H9 (cell line): Measurements from ENCODE around the gene AIPL1. TPM values are rescaled to one million over a fixed set of nuclear protein-coding genes. Genes with fewer than 3 reads are reported as not detected.
A peak's percentile ranks its signal among the peaks of the same experiment; 100 is the strongest.

Source experiments
- DNase-seq: peaks from one replicate; pipeline ENCODE4 v3.0.0-alpha.2; 2017
- H2AFZ ChIP-seq: one replicate; pipeline ENCODE4 v1.6.1; 2013; ENCODE audit warnings: mild to moderate bottlenecking, low read length, control low read depth, moderate library complexity
- H2AK5ac ChIP-seq: 2 replicates; pipeline ENCODE4 v1.6.1; 2013; ENCODE audit warnings: low read length, control low read depth, mixed read lengths; ENCODE audit not compliant: insufficient read length
- H2BK120ac ChIP-seq: one replicate; pipeline ENCODE4 v1.6.1; 2013; ENCODE audit warnings: low read depth, mild to moderate bottlenecking, low read length, control low read depth, inconsistent platforms; ENCODE audit not compliant: poor library complexity, severe bottlenecking
- H2BK12ac ChIP-seq: 2 replicates; pipeline ENCODE4 v1.6.1; 2013; ENCODE audit warnings: low read length, control low read depth, mixed read lengths, low read depth; ENCODE audit not compliant: insufficient read length
- H2BK15ac ChIP-seq: 2 replicates; pipeline ENCODE4 v1.6.1; 2013; ENCODE audit warnings: low read depth, low read length, control low read depth
- H2BK20ac ChIP-seq: one replicate; pipeline ENCODE4 v1.6.1; 2013; ENCODE audit warnings: low read depth, mild to moderate bottlenecking, low read length, control low read depth, inconsistent platforms; ENCODE audit not compliant: poor library complexity, severe bottlenecking
- H2BK5ac ChIP-seq: 2 replicates; pipeline ENCODE4 v1.6.1; 2013; ENCODE audit warnings: low read length, control low read depth, mixed read lengths; ENCODE audit not compliant: insufficient read length
- H3K14ac ChIP-seq: 2 replicates; pipeline ENCODE4 v1.6.1; 2013; ENCODE audit warnings: low read length, control low read depth; ENCODE audit not compliant: insufficient read depth
- H3K18ac ChIP-seq: 2 replicates; pipeline ENCODE4 v1.6.1; 2013; ENCODE audit warnings: low read depth, mild to moderate bottlenecking, mixed read lengths, low read length, control low read depth; ENCODE audit not compliant: insufficient read length
- H3K23ac ChIP-seq: 2 replicates; pipeline ENCODE4 v1.6.1; 2013; ENCODE audit warnings: low read length, control low read depth, mixed read lengths, low read depth; ENCODE audit not compliant: insufficient read length
- H3K23me2 ChIP-seq: 2 replicates; pipeline ENCODE4 v1.6.1; 2013; ENCODE audit warnings: low read depth, mild to moderate bottlenecking, mixed read lengths, low read length, control low read depth; ENCODE audit not compliant: insufficient read length, poor library complexity, severe bottlenecking
- H3K27ac ChIP-seq: 2 replicates; pipeline ENCODE4 v1.5.1; 2013; ENCODE audit warnings: low read length, control low read depth, mixed read lengths, low read depth; ENCODE audit not compliant: insufficient read length
- H3K27me3 ChIP-seq: 2 replicates; pipeline ENCODE4 v1.6.1; 2013; ENCODE audit warnings: low read length, control low read depth, inconsistent platforms; ENCODE audit not compliant: insufficient read depth
- H3K4ac ChIP-seq: 2 replicates; pipeline ENCODE4 v1.6.1; 2013; ENCODE audit warnings: low read depth, mild to moderate bottlenecking, control low read depth, inconsistent platforms, low read length, moderate library complexity
- H3K4me1 ChIP-seq: 2 replicates; pipeline ENCODE4 v1.6.1; 2013; ENCODE audit warnings: low read length, control low read depth, inconsistent platforms; ENCODE audit not compliant: insufficient read depth
- H3K4me2 ChIP-seq: 2 replicates; pipeline ENCODE4 v1.6.1; 2013; ENCODE audit warnings: low read length, control low read depth, mixed read lengths; ENCODE audit not compliant: insufficient read length, insufficient read depth
- H3K56ac ChIP-seq: 2 replicates; pipeline ENCODE4 v1.6.1; 2013; ENCODE audit warnings: low read depth, mild to moderate bottlenecking, mixed read lengths, low read length, control low read depth; ENCODE audit not compliant: insufficient read length
- H3K79me1 ChIP-seq: 2 replicates; pipeline ENCODE4 v1.6.1; 2013; ENCODE audit warnings: low read depth, mild to moderate bottlenecking, moderate library complexity, low read length, control low read depth, inconsistent platforms; ENCODE audit not compliant: insufficient read depth, poor library complexity, severe bottlenecking
- H3K79me2 ChIP-seq: 2 replicates; pipeline ENCODE4 v1.6.1; 2013; ENCODE audit warnings: low read length, control low read depth, inconsistent platforms; ENCODE audit not compliant: insufficient read depth
- H3K9ac ChIP-seq: 2 replicates; pipeline ENCODE4 v1.6.1; 2013; ENCODE audit warnings: low read length, control low read depth, mixed read lengths; ENCODE audit not compliant: insufficient read length; ENCODE audit errors: extremely low read depth
- H3K9me3 ChIP-seq: one replicate; pipeline ENCODE4 v1.6.1; 2013; ENCODE audit warnings: low read depth, low read length, inconsistent platforms; ENCODE audit not compliant: control insufficient read depth
- H3T11ph ChIP-seq: one replicate; pipeline ENCODE4 v1.6.1; 2013; ENCODE audit warnings: mild to moderate bottlenecking, low read length, control low read depth, inconsistent platforms
- H4K20me1 ChIP-seq: one replicate; pipeline ENCODE4 v1.6.1; 2013; ENCODE audit not compliant: control insufficient read depth, insufficient read length, insufficient read depth
- H4K5ac ChIP-seq: 2 replicates; pipeline ENCODE4 v1.6.1; 2013; ENCODE audit warnings: low read depth, mild to moderate bottlenecking, mixed read lengths, low read length, control low read depth; ENCODE audit not compliant: insufficient read length
- H4K8ac ChIP-seq: replicated peaks from 2 replicates; pipeline ENCODE4 v1.6.1; 2013; ENCODE audit warnings: low read length, control low read depth, mixed read lengths, low read depth; ENCODE audit not compliant: insufficient read length
- H4K91ac ChIP-seq: 2 replicates; pipeline ENCODE4 v1.6.1; 2013; ENCODE audit warnings: low read depth, mild to moderate bottlenecking, moderate library complexity, mixed read lengths, low read length, control low read depth; ENCODE audit not compliant: insufficient read length
- H3K27ac Mint-ChIP-seq, 3 experiments: 2 replicates in 2 of 3; 3 replicates in 1 of 3; pipeline ENCODE4 v1.8.0; 2020 to 2021; ENCODE audit warnings: mixed read lengths in 3 of 3, mild to moderate bottlenecking in 1 of 3, moderate library complexity in 1 of 3
- H3K27me3 Mint-ChIP-seq: 2 replicates; pipeline ENCODE4 v1.8.0; 2021; ENCODE audit warnings: low read depth, mild to moderate bottlenecking, moderate library complexity, mixed read lengths
- H3K36me3 Mint-ChIP-seq, 3 experiments: 2 replicates in 2 of 3; 3 replicates in 1 of 3; pipeline ENCODE4 v1.8.0; 2020 to 2021; ENCODE audit warnings: low read depth in 3 of 3, mixed read lengths in 3 of 3; ENCODE audit not compliant: insufficient read depth in 1 of 3
- H3K4me1 Mint-ChIP-seq, 2 experiments: 2 replicates each; pipeline ENCODE4 v1.8.0; 2020; ENCODE audit warnings: mixed read lengths in 2 of 2
- H3K4me3 Mint-ChIP-seq, 2 experiments: 2 replicates in 1 of 2; 3 replicates in 1 of 2; pipeline ENCODE4 v1.8.0; 2020 to 2021; ENCODE audit warnings: mild to moderate bottlenecking in 2 of 2, mixed read lengths in 2 of 2, moderate library complexity in 1 of 2
- H3K9me3 Mint-ChIP-seq, 2 experiments: 2 replicates in 1 of 2; 3 replicates in 1 of 2; pipeline ENCODE4 v1.8.0; 2020; ENCODE audit warnings: mild to moderate bottlenecking in 2 of 2, mixed read lengths in 2 of 2, moderate library complexity in 1 of 2
- CTCF ChIP-seq: fragments of 200-600 bp; sonication (generic); conservative IDR thresholded peaks from 3 replicates; pipeline ENCODE4 v1.8.0; 2021; ENCODE audit warnings: antibody characterized with exemption, mild to moderate bottlenecking
- WGBS: extraction: QIAGEN DNeasy Blood & Tissue Kit; methylation state at CpG from one replicate; pipeline ENCODE4 v1.1.7; 2013; ENCODE audit warnings: missing lambda C conversion rate, low lambda C conversion rate, mixed read lengths; ENCODE audit not compliant: insufficient read length; ENCODE audit errors: extremely low coverage; 5-methylcytosine and 5-hydroxymethylcytosine counted together
- total RNA-seq: library from RNA; stranded (reverse); gene quantifications from 2 replicates; pipeline ENCODE4 v1.2.1, GENCODE V29; 2021

The AIPL1 gene
- total RNA-seq, 1 experiment from 2014 or later: 0.57 TPM

GRCh38 chr17:6444571-6445335 is 9.8 kb upstream of the AIPL1 start:
- Histone ChIP-seq H4K5ac (no peak overlapping the region), H2BK5ac (no peak overlapping the region), H2BK12ac (no peak overlapping the region), H3T11ph (no peak overlapping the region), H3K23ac (no peak overlapping the region), H3K27ac (no peak overlapping the region), H3K9me3 (no peaks in the 10 kb centered on the region), H3K79me2 (no peaks in the 10 kb centered on the region; the same call in 1 of the 2 replicates), H3K23me2 (peaks cover 11% of the 10 kb centered on the region), H3K4ac (no peak overlapping the region; the same call in 1 of the 2 replicates), H3K79me1 (peaks cover 16% of the 10 kb centered on the region), H3K18ac (peak overlapping the region; percentile 71), H3K4me1 (peaks cover 12% of the 10 kb centered on the region), H2AFZ (no peak overlapping the region), H2BK15ac (no peak overlapping the region), H3K14ac (peak overlapping the region; percentile 57), H2BK20ac (no peak overlapping the region), H3K56ac (no peak overlapping the region), H4K91ac (no peak overlapping the region), H3K9ac (peak overlapping the region; percentile 81), H3K27me3 (no peaks in the 10 kb centered on the region), H2BK120ac (no peak overlapping the region), H4K20me1 (no peaks in the 10 kb centered on the region), H3K4me2 (peak overlapping the region; percentile 87), H4K8ac (no peak overlapping the region), H2AK5ac (no peak overlapping the region)
- H3K27ac Mint-ChIP-seq: peak overlapping the region; percentile 86 to 97 (median 96); a peak in 6 of 7 replicates
- no peak for DNase-seq
- peak overlapping the region; percentile 94 to 98 for H3K4me3 Mint-ChIP-seq
- no peak for TF ChIP-seq CTCF
- H3K4me1 Mint-ChIP-seq: peaks cover 52 to 59% of the 10 kb centered on the region in 2 experiments
- peaks cover 9 to 15% of the 10 kb centered on the region in 2 experiments for H3K9me3 Mint-ChIP-seq
- no peaks in the 10 kb centered on the region; the same call in 1 of the 2 replicates for H3K27me3 Mint-ChIP-seq
- H3K36me3 Mint-ChIP-seq: peaks cover 29 to 62% (median 46%) of the 10 kb centered on the region in 3 experiments
- WGBS: no CpG with 5 or more reads among the region's 36 CpGs
